Motor neuron (in vitro differentiated cells): ENCODE results near the gene GTF2A2. TPM values are rescaled to one million over a fixed set of nuclear protein-coding genes. Genes with fewer than 3 reads are reported as not detected.

ENCODE experiments used
- ATAC-seq, 8 experiments: fragments of 200-7000 bp; cut with Tn5 transposase; replicated peaks in 6 of 8; 2 replicates each; pipeline ENCODE4 v1.8.0; 2021; ENCODE audit warnings: mild to moderate bottlenecking in 8 of 8, moderate library complexity in 8 of 8
- H3K27ac ChIP-seq, 2 donors: fragments of 250-450 bp; sonication (Bioruptor Pico); 2 replicates each; pipeline ENCODE4 v1.9.0; 2021; ENCODE audit warnings: antibody characterized with exemption in 2 of 2, mild to moderate bottlenecking in 2 of 2, moderate library complexity in 1 of 2
- H3K4me1 ChIP-seq, 2 donors: fragments of 250-450 bp; sonication (Bioruptor Pico); replicated peaks in 1 of 2; 2 replicates each; pipeline ENCODE4 v1.6.1; 2021; ENCODE audit warnings: antibody characterized with exemption in 2 of 2, mild to moderate bottlenecking in 2 of 2, moderate library complexity in 1 of 2
- H3K4me3 ChIP-seq, 5 donors: fragments of 250-450 bp; sonication (Bioruptor Pico); 2 replicates each; pipeline ENCODE4 v1.9.0; 2021; ENCODE audit warnings: antibody characterized with exemption in 5 of 5, mild to moderate bottlenecking in 5 of 5, moderate library complexity in 4 of 5
- WGBS, 10 experiments: fragments of 450-650 bp; shearing (Covaris generic); methylation state at CpG; one replicate each; pipeline ENCODE4 v1.0.0; 2022; 5-methylcytosine and 5-hydroxymethylcytosine counted together
- in situ Hi-C, 9 experiments: fragments of 400-800 bp; cut with MboI; loops; one replicate each; pipeline ENCODE4 v1.15.0; 2021; ENCODE audit warnings: low sequenced_read_pairs in 9 of 9, low pct_unique_long_range_greater_than_20kb in 2 of 9; ENCODE audit not compliant: unreplicated experiment in 9 of 9
- total RNA-seq, 8 experiments: library from RNA; unstranded; fragments of 300-600 nt; gene quantifications; 2 replicates each; pipeline versions ENCODE4 v1.2.3 to v1.2.4, GENCODE V29; 2022

The GTF2A2 gene
- total RNA-seq, 8 experiments from 2014 or later, result 76.0 to 158 (median 115) TPM

- Histone ChIP-seq H3K4me3 (no peak overlapping the region), H3K27ac (no peak overlapping the region), H3K4me1 (peaks cover 5 to 8% of the 10 kb centered on the region in 2 donors)
- WGBS, 10 experiments, result 73 to 100% (median 94%) methylated on average over 1 to 7 of the region's 7 CpGs; no CpG with 5 or more reads in 1 of the 10 experiments
- no peak for ATAC-seq
- in situ Hi-C loops, result no loop called here
Measured at GRCh38 chr15:59590027-59590426, 67.3 kb downstream of the GTF2A2 start.

Other genes starting within 250 kb of the GTF2A2 start
- 1 to 10 TPM in 7 of 8 experiments, under 1 TPM in 1; 0.31 to 5.6 (median 3.5) TPM for gene FAM81A, start 219.3 kb downstream of the GTF2A2 start, total RNA-seq
- 10 to 100 TPM in 1 of 8 experiments, 1 to 10 TPM in 2, under 1 TPM in 5; 0.08 to 67.3 (median 0.93) TPM for gene GCNT3, start 45.7 kb downstream of the GTF2A2 start, total RNA-seq
- gene BNIP2, start 31.8 kb upstream of the GTF2A2 start, total RNA-seq, result 10 to 100 TPM; 26.9 to 81.1 (median 40.5) TPM